RCC 7860 (cell line): ENCODE data around the gene SRSF4.
"Not testable (repeated sequence)": the region's sequence is repeated elsewhere in the genome, so short reads cannot be mapped to it uniquely, and the experiment has no call there.

Experiments
- DNase-seq: peaks from one replicate; pipeline ENCODE4 v3.0.0-alpha.2; 2015; ENCODE audit warnings: low spot score
- FAIRE-seq: peaks from 2 replicates; lab custom pipeline; 2012; peaks lifted over from hg19 to GRCh38; lab: Jason Lieb, UNC

The SRSF4 gene

DNA sequence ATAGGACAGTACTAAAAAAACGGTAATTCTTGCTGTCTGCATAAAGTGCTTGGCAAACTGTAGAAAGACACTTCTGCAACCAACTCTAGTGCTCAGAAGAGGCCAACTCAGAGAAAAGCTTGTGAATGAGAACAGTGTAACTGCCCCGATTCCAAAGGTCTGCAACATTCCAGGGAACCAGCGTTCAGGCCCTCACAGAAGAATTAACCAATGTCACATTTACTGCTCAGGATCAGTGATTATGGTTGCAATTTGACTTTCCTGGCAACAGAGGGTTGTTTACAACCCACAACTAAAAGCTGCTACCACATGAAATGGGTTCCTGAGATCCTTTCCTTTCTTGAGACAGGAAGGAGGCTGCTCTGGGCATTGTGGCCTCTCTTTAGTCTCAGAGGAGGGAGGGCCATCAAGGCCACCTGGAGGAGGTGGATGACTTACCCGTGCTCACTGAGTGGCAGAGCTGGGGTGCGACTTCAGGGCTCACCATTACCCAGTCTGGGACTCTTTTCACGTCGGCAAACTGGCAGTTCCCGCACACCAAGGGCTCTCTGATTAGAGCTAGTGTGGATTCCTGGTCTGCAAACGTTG is 15.3 kb downstream of the SRSF4 start:
- DNase-seq (no peak), FAIRE-seq (no peak)

DNA sequence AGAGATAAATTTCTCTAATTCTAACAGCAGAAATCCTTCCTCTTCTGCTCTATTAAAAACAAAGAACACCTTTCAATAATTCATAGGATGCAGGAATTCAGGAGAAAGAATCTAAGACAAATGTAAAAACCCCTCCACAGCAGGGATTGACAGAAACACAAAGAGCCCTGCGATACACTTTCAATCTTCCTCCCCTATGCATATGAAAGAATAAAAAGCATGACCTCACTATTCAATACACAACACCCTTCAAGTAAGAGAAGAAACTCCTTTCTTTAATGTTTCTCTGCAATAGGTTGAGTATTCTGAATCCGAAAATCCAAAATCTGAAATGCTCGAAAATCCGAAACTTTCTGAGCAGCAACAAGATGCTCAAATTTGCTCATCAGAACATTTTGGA is 17.1 kb downstream of the SRSF4 start:
- FAIRE-seq (no peak), DNase-seq (no peak)

DNA sequence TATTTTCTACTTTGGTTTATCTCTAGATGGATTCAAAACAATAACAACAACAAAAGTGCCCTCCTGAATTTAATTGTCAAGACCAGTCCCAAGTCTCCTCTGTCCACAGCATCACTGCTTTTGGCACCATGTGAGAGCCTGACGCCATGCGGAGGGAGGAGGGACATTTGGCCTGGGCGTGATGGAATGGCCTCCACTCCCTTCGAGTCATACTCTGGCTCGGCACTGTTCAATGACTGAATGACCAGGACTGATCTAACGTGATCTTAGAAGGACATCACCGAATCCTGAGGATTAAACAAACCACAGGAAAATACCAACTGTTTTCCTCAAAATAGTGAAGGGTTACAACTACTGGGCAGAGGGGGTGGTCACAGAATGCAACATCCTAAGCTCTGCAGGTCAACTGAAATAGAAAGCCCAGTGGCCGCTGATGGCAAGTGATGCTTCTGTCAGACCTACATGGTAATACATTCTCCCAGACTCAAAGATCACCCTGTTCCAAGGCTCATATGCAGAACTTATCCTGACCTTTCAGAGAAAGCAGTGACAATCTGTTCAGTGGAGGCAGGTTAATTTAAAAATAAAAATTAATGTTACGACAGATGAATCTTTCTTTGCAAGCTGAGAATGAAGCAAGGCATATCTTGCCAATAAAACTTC is 19.1 kb downstream of the SRSF4 start:
- DNase-seq = no peak
- no peak for FAIRE-seq

DNA sequence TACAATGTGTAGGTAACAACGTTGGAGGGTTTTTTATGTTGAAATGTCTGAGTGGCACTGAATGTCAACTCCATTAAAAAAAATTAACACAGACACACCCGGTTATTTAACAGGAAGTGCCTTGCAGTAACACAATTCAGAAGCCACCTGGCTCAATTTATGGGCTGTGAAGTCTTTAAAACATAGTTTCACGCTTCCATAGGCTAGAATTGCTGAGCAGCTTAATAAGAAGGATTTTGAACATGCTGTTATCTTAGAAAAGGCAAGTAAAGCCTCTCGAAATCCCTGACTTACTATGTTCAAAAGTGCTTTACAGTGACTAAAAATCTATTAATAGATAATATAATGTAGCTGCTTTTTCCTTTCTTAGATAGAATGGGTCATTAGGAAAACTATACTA is 19.7 kb downstream of the SRSF4 start:
- no peak for DNase-seq
- no peak for FAIRE-seq

DNA sequence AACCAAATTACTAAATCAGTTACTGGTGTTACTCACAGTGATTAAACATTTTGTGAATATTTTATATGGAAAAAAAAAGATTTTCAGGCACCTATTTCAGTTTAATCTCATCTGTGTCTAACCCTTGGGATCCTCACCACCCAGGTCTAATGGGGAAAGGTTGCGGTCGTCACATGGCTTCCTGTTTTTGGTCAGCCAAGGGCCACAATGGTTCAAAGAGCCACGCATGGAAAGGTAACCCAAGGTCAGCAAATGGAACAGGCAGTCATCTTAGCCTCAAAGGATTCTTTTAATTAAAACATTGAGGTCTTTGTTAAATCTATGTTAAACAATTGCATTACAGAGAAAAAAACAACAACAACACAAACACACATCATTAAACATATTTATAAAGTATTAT is 21.9 kb downstream of the SRSF4 start:
- no peak for FAIRE-seq
- DNase-seq = no peak

DNA sequence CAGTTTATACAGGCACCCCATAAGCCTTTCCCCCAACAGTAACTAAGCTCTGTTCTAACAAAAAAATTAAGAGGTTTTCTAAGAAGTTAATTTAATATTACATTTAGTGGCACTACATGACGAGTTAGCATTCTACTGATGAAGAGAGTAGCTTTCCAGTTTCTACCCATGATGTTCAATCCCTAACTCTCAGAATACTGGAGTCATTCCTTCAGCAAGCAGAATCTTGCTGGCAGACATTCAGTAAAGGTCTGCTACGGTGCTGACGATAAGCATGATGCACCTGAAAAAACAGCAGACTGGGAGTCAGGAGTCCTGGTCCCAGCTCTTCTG is 24.5 kb downstream of the SRSF4 start:
- DNase-seq = no peak
- no peak for FAIRE-seq

DNA sequence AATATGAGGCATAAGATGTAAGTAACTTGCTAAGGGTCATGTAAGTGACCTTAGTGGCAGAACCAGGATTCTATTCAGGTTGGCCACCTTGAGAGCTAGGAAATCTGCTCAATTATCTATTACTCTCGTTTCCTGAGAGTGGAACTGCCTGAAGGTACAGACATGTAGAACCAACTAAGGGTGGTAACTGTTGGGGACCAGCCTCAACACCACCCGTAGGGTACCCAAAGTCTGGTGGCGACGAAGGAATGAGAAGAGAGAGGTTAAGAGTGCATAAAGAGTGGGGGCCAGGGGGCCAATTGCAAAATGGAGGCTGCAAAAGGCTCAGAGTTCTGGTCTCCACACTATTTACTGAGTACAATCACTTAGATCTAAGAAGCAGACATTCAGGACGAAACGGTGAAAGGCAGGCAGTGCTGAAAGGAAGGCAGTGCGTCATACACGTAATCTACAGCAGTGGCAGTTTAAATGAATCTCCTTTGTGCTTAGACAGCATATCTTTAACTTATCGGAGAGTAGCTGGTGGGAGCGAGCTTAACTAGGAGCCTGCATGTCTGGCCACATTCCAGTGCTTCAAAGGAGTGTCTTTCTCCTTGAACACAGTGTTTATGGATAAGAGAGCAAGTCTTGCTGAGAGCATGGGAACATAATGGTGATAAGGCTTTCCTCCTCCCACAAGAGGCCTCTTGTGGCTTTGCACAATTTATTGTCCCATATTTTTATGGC is 25.0 kb downstream of the SRSF4 start:
- DNase-seq (no peak), FAIRE-seq (no peak)

DNA sequence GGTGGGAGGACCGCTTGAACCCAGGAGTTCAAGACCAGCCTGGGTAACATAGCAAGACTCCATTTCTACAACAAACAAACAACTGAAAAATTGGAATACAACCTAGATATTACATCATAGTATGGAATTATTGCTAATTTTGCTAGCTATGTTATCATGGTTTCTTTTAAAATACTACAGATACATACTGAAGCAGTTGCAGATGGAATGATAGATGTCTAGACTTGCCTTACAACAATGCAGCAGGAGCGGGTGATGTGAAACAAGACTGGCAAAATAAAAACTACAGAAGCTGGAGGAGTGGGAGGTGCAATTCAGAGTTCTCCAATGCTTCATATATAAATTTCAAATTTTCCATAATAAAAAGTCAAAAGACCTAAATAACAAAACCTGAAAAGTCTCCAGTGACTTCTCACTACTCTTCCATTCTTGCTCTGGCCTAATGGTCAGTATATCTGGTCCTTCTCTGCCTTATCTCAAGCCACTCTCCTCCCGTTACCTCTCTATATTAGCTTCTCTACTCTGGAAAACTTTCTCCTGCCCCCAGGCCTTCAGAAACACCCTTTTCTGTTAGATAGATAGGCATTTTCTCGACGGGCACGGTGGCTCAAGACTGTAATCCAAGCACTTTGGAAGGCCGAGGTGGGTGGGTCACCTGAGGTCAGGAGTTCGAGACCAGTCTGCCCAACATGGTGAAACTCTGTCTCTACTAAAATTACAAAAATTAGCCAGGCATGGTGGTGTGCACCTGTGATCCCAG is 29.5 kb downstream of the SRSF4 start:
- DNase-seq (no peak), FAIRE-seq (no peak)

DNA sequence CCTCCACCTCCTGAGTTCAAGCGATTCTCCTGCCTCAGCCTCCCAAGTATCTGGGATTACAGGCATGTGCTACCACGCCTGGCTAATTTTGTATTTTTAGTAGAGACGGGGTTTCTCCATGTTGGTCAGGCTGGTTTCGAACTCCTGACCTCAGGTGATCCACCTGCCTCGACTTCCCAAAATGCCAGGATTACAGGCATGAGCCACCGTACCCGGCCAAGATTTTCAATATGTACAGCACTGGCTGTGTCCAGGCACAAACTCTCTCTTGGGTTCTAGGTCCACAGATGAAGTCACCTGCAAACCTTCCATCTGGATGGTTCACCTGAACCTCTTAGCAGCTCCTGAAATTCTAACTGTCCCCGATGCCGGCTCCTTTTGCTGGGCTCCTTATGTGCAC is 31.4 kb downstream of the SRSF4 start:
- FAIRE-seq, DNase-seq: not testable (repeated sequence)

DNA sequence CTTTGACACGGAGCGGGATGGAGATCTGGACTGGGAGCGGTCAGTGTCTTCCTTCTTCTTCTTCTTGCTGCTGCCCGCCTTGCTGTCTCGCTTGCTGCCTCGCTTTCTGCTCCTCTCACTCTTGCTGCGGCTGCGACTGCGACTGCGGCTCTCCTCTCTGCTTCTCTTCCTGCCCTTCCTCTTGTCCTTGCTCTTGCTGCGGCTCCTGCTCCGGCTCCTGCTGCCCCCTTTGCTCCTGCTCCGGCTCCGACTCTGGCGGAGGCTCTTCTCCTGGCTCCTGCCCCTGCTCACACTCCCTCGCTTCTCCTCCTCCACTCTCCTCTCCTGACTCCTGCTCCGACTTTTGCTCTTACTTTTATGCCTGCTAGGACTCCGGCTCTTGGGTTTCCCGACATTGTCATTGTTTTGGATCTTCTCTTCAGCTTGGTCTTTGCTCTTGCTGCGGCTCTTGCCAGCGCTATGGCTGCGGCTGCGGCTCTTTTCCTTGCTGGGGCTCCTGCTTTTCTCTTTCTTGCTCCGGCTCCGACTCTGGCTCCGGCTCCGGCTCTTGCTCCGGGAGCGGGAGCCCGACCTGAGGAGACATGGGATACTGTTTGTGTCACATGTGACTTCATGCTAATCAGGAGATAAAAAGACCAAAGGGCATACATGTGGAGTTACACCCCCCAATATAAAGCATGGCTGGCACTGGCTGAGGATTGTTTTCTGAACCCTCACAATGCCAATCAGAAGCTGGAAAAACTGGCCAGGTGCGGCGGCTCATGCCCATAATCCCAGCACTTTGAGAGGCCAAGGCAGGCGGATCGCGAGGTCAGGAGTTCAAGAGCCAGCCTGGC is 32.8 kb downstream of the SRSF4 start:
- DNase-seq (no peak), FAIRE-seq (no peak)

DNA sequence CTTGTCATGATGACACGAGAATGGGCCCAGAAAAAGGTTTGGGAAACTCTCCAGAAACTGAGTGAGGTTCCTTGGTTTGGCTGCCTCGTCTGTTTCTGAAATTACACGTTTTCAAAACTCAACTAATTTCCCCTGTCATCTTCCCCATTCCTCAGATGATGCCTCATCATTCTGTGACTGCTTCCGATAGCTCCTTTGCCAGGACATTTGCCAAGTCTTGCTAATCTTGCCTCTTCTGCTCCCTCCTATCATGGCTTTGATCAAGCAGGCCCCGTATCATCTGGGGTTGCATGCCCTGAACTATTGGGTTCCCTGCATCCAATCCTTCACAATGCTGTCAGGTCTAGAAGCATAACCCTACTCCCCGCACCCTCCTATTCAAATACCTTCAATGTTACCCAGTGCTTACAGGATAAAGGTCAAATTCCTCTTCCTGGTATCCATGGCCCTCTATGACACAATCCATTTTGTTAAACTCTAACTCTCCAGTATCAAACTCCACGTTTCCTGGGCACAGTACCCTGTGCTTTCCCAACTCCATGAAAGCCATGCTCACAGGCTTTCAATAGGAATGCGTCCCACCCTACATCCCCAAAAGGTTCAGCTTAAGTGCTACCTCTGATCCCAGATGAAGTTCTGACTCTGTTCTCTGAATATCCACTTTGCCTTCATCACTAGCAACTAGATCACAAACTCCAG is 35.8 kb downstream of the SRSF4 start:
- peak; percentile 83 for DNase-seq
- FAIRE-seq = peak; percentile 87

DNA sequence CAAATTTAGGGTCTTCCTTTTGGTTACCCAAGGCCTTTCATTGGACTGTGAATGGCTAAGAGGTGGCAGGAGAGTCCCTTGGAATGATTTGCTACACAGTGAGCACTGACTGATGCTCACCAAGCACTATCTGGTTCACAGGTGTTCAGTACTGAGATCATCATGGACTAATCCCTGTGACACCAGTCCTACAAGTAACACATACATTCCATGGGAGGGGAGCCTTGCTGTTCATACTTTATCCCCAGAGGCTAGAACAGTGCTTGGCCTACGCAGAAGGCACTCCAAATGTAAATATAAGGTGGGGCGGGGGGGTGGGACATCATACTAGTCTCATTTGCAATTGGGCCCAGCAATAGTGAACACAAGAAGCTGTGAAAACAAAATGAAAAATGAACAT is 37.5 kb downstream of the SRSF4 start:
- no peak for FAIRE-seq
- no peak for DNase-seq

DNA sequence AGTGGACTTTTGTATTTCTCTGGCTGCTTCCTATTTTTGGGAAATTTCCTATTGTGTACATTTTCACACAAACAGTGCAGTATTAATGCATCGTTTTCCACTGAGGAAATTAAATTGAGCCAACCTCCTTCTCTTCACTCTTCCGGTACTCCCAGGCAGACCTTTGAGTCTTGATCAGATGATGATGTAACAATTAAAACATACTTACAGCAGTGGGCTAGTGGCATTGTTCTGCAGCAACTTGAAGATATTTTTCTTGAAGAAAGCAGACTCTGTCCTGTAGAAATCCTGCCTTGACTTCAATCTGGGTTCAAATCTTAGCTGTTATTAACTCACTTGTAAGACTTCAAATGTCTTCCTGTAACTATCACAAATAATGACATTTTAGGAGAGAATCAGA is 39.0 kb downstream of the SRSF4 start:
- FAIRE-seq = no peak
- DNase-seq = no peak

DNA sequence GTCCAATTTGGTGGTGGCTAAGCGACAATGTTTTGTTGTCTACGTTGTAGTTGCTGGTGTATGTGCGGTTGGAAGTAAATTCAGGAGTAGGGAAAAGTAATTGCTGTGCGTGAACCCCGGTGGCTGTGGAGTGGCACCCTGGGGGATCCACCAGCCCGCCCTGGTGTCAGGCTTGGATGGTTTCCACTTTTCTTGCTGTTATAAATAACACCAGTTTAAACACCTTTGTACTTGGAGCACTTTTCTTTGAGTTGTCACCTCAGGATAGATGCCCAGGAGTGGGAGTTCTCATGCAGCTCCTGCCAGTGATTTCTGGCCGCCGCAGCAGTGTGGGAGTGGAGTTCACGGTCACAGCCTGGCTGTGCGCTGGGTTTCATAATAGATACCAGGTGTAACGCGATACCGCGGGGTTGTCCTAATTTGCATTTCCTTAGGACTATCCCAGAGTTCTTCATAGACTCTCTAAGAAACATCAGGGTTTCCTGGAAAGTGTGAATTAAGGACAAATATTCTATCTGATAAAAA is 45.2 kb downstream of the SRSF4 start:
- FAIRE-seq (no peak), DNase-seq (no peak)

DNA sequence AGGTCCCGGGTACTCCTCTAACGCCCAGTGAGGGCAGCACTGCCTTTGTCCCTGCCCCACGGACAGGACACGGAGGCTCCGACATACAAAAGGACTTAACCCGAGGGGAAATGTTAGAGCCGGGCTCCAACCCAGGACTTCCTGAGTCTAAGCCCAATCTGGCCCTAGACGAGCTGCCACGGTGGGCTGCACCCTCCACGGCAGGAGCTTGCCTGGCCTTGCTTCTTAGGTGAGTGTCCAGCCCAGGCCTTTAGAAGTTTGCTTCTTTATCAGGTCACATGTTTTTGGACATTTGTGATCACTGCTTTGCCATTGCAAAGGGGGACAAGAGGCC is 47.0 kb downstream of the SRSF4 start:
- DNase-seq = no peak
- no peak for FAIRE-seq

DNA sequence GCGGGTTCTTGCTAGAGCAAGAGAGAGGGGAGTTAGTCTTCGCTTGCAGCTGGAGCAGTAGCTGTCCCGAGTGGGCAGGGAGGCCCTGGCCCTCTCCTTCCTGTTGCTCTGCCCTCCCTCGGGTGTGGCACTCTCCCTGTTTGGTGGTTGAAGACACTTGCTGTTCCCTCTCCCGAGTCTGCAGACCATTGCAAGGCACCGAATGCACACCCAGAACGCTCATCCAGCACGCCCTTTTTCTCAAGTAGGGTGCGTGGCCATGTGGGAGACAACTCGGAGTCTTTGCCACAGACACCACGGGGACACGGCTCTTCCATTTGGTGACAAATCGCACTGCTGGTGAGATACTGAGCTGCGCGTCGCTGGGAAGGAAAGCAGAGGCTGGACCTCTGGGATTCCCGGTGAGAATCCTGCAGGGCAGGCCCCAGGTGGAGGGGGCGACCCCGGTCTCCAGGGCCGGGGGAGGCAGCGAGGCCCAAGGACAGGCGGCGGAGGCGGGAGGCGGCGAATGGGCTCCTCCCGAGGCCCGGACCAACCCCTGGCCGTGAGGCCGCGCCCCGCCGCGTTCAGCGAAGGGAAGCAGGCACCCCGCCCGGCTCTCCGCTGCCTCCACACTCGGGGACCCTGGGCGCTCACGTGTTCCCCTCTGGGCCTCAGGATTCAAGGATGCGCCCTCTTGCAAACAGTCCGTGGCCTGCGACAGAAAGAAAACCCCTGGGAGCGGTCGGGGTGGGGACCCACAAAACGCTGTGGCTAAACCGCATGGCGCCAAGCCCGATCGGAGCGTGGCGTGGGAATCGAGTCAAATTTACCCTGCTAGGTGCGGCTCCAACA is 47.6 kb downstream of the SRSF4 start:
- DNase-seq (no peak), FAIRE-seq (no peak)

DNA sequence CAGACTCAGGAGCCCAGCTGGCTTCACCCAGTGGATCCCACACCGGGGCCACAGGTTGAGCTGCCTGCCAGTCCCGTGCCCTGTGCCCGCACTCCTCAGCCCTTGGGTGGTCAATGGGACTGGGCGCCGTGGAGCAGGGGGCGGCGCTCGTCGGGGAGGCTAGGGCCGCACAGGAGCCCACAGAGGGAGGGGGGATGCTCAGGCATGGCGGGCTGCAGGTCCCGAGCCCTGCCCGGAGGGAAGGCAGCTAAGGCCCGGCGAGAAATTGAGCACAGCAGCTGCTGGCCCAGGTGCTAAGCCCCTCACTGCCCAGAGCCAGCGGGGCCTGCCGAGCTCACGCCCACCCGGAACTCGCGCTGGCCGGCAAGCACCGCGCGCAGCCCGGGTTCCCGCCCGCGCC is 50.6 kb downstream of the SRSF4 start:
- not testable (repeated sequence) for FAIRE-seq, DNase-seq

DNA sequence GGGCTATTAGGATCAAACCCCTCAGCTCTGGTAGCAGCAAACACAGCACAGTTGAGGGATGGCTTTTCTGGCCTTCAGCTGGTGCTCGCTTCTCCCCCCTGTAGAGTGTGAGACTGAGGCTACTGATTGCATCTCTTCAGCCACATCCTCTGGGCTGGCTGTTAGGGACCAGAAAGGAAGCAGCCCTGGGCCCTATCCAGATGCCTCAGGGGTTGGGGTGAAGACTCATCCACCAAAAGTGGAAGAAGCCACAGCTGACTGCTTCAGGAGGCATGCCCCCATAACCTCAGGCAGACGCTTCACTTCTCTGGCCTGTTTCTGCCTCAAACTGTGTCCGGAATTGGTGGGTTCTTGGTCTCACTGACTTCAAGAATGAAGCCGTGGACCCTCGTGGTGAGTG is 51.8 kb downstream of the SRSF4 start:
- FAIRE-seq = no peak
- no peak for DNase-seq

DNA sequence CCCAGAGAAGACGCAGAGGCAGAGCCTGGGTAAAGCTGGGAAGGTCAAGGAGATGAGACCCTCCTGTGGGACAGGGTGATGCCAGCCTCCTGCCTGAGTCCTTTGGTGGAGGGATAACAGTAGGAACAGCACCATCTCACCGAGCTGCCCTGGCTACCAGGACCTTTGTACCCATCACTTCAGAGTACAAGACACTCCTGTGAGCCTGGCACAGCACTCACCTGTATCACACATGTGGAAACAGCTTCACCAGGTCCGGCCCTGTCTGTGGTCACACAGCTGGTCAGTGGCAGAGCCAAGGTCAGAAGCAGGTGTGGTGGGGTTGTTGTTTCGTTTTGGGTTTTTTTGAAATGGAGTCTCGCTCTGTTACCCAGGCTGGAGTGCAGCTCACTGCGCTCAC is 53.0 kb downstream of the SRSF4 start:
- DNase-seq (no peak), FAIRE-seq (no peak)
